Kidney epithelial cell (primary cell): ENCODE results near the gene LILRA6. TPM values are rescaled to one million over a fixed set of nuclear protein-coding genes. Genes with fewer than 3 reads are reported as not detected.
"Not testable (repeated sequence)": the region's sequence is repeated elsewhere in the genome, so short reads cannot be mapped to it uniquely, and the experiment has no call there.

Experiments
- DNase-seq: peaks from one replicate; pipeline ENCODE4 v3.0.0-alpha.2; 2010; ENCODE audit warnings: low read depth
- H3K27me3 ChIP-seq: 2 replicates; pipeline ENCODE4 v1.6.0; 2011; ENCODE audit warnings: low read length; ENCODE audit not compliant: control insufficient read depth, insufficient read depth
- H3K36me3 ChIP-seq: 2 replicates; pipeline ENCODE4 v1.5.1; 2011; ENCODE audit warnings: low read length; ENCODE audit not compliant: control insufficient read depth, insufficient read depth
- H3K4me3 ChIP-seq: 2 replicates; pipeline ENCODE4 v1.5.1; 2011; ENCODE audit warnings: low read depth, mild to moderate bottlenecking, control low read depth, low read length
- total RNA-seq: library from RNA; depleted of rRNA; stranded (reverse); fragments of >200 nt; gene quantifications from 2 replicates; pipeline ENCODE4 v1.2.3, GENCODE V29; 2015
- TF ChIP-seq, protein P1 (sequence below): IDR thresholded peaks from 2 replicates; pipeline ENCODE4 v1.5.1; 2011; ENCODE audit warnings: mild to moderate bottlenecking, moderate library complexity, low read length, control low read depth, inconsistent platforms; ENCODE audit not compliant: insufficient read depth, poor library complexity, severe bottlenecking

The LILRA6 gene
- total RNA-seq, 1 donor from 2014 or later = not detected

DNA sequence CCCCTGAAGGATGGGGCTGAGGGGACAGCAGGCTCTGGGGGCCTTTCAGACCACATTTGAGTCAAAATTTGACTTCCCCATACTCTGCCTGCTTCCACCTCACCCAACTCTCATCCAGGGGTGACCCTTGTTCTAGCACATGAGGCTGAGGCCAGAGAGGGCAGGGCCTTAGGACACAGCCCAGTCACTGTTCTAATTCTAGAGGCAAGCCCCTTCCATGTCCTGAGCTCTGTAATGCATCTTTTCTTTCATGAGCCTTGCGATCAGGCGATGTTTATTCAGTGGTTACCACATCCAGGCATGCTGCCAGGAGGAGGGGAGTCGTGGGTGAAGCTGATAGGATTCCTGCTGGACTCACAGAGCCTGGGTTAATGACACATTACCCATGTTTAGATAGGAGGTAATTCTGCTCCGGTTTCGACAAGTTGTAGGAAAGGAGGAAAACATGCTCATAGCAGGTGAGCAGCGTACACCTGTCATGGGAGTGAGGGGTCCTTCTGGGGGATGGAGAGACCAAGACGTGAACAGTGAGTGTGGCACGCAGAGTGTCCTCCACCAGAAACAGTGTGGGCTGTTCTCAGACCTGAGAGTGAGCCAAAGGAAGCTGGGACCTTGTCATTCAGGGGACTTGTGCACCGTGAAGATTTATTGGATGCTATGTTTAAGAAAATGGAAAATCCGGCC is 32.6 kb downstream of the LILRA6 start:
- TF ChIP-seq, protein P1, sequence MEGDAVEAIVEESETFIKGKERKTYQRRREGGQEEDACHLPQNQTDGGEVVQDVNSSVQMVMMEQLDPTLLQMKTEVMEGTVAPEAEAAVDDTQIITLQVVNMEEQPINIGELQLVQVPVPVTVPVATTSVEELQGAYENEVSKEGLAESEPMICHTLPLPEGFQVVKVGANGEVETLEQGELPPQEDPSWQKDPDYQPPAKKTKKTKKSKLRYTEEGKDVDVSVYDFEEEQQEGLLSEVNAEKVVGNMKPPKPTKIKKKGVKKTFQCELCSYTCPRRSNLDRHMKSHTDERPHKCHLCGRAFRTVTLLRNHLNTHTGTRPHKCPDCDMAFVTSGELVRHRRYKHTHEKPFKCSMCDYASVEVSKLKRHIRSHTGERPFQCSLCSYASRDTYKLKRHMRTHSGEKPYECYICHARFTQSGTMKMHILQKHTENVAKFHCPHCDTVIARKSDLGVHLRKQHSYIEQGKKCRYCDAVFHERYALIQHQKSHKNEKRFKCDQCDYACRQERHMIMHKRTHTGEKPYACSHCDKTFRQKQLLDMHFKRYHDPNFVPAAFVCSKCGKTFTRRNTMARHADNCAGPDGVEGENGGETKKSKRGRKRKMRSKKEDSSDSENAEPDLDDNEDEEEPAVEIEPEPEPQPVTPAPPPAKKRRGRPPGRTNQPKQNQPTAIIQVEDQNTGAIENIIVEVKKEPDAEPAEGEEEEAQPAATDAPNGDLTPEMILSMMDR = no peak
- H3K27me3 ChIP-seq = peaks cover 2% of the 10 kb centered on the region
- H3K4me3 ChIP-seq = no peak overlapping the region
- peak; percentile 97 for DNase-seq
- peaks cover 6% of the 10 kb centered on the region for H3K36me3 ChIP-seq

DNA sequence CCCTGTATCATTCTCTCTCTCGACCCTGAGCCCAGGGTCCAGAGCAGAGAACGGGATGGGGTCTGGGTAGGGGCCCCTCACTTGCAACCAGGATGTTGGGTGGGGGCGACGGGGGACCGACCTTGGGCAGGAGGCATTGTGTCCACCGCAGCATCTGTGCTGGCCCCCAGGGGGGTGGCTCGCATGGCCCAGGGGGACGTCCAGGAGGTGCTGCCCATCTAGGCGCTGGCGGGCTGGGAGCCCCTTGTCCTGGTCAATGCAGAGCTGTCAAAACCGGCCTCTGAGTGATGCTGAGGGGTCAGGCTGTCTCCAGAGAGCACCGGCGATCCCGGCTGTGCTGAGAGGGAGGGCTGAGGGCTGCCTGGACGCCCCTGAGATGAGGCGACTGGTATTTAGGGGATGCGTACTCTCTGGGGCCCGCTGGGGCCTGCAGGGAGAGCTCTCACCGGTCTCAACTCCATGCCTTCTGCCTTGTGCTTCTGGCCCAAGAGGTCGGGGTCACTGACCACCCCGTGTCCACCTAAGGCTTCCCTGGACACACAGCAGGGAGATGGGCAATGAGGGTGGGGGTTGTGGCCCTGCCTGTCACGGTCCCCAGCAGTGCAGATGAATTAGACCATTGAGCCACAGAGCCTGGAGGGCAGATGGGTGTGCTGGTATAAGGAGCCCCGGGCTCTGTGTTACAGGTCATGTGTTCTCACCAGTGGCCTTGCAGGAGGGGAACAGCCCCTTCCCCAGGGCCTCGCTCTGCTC is 33.4 kb downstream of the LILRA6 start:
- no peak for DNase-seq
- peaks cover 6% of the 10 kb centered on the region for H3K36me3 ChIP-seq
- H3K4me3 ChIP-seq = no peak overlapping the region
- H3K27me3 ChIP-seq = peaks cover 2% of the 10 kb centered on the region
- TF ChIP-seq, protein P1 = no peak

DNA sequence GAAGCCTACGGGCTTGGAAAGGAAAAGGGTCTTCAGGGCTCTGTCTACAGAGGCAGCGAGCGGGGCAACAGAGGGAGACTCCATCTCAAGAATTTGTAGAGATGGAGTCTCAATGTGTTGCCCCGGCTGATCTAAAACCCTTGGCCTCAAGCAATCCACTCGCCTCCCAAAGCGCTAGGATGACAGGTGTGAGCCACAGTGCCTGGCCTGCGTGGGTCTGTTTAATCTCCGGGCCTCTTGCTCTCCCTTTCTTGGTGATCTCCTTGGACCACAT is 33.9 kb downstream of the LILRA6 start:
- TF ChIP-seq, protein P1 = no peak
- no peak overlapping the region for H3K4me3 ChIP-seq
- DNase-seq = no peak
- peaks cover 2% of the 10 kb centered on the region for H3K27me3 ChIP-seq
- H3K36me3 ChIP-seq = peaks cover 6% of the 10 kb centered on the region

DNA sequence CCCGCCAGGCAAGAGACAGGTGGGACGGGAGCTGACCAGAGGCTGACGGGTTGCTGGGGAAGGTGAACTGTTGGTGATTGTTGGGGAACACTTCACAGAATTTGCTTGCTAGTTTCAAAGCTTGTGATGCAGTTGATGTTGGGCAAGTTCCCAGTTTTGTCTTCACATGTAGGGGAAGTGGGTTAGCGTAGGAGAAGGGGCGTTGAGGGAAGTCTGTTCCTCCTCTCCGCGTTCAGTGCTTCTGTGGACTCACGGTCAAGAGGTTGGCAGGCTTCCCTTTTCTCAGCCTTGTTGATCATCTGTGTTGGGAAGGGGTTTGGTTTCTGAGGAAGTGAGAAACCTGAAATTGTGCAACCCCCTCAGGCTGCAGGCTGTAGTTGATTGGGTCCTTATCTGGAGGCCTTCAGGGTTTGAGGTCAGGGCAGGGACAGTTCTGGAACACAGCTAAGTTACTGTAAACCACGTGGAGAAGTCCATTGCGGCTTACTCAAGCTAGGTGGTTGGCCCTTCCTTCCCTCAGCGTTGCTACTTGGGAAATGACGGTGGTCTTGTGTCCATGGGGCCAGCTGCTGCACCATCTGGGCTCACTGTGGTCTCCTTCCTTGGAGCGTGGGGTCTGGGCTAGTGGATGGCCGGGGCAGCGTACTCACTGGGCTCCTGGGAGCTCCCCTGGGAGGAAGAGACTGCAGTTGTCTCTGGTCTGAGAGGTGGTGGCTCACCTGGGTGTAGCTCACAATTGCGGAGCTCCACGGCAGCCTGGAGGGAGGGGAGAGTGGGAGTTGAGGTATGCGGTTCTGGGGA is 34.4 kb downstream of the LILRA6 start:
- TF ChIP-seq, protein P1 = no peak
- Histone ChIP-seq H3K4me3 (no peak overlapping the region), H3K27me3 (peaks cover 2% of the 10 kb centered on the region), H3K36me3 (peaks cover 6% of the 10 kb centered on the region)
- no peak for DNase-seq

DNA sequence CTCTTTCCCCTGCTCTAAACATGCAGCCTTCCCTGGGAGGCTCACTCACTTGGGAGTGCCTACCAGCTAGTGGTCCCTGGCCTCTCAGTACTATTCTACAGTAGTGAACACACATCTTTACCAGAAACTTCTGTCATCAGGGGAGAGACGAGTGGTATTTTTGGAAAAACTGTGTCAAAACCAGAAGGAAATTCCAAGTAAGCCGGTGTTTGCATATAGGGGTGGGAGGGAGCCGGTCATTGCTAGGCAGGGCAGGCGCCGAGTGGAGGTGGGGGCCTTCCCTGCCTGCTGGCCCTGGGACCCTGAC is 35.0 kb downstream of the LILRA6 start:
- DNase-seq = no peak
- TF ChIP-seq, protein P1 = no peak
- H3K4me3 ChIP-seq = no peak overlapping the region
- peaks cover 8% of the 10 kb centered on the region for H3K36me3 ChIP-seq
- peaks cover 2% of the 10 kb centered on the region for H3K27me3 ChIP-seq

DNA sequence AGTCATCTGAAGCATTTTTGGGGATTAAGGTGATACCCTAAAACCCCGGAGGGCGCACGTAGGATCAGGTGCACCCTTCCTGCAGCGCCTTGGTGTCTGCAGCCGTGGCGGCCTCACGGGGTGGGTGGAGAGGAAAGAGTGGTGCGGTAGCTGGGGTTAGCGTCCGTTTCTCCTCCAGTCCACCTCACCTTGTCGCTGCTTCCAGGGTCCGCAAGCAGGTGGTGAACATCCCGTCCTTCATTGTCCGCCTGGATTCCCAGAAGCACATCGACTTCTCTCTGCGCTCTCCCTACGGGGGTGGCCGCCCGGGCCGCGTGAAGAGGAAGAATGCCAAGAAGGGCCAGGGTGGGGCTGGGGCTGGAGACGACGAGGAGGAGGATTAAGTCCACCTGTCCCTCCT is 35.4 kb downstream of the LILRA6 start:
- not testable (repeated sequence) for H3K36me3 ChIP-seq

More for the DNA sequence above, 35.4 kb downstream of the LILRA6 start:
- not testable (repeated sequence) for DNase-seq, H3K27me3 ChIP-seq, H3K4me3 ChIP-seq
